ENCODE results near the gene ECEL1.

DNA sequence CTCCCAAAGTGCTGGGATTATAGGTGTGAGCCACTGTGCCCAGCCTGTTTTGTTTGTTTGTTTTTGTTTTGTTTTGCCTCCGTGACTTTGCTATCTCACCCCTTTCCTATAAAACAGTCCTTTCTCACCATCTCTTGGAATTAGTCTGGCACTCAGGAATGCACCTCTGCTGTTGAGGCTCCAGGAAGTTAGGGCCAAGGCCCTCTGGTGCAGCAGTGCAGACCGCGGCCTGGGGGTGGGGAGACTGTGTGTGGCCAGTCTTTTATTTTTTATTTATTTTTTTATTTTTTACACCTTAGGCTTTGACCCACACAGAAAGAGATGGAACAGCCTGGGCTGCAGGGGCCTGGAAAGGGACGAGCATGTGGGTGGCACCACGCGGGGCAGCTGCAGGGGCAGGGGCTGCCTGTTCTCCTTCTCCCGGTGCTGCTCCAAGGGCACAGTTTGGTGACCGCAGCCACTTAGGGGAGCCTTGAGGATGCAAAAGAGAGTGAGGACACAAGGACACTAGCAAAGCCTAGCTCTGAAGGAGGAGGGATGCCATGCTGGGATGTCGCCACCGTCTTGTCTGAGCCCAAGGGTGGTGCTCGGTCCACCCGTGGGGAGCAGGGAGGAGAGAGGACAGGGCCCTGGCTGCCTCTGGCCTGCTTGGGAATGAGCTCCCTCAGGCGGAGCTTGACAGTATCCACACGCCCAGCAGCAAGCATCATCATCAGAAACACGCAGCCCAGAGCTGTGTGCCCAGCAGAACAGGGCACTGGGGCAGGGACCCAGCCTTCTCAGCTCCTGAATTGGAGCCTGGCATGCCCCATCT, 51.0 kb downstream of the ECEL1 start:
- TF ChIP-seq SP1 (IDR thresholded peaks at IDR 0.05), result no peak
- TF ChIP-seq SUZ12 (IDR thresholded peaks at IDR 0.05), result no peak
- no peak for TF ChIP-seq NFRKB (IDR thresholded peaks at IDR 0.05)
- no peak for TF ChIP-seq LEF1 (IDR thresholded peaks at IDR 0.05; ENCODE audit: borderline replicate concordance)
